Neural cell (in vitro differentiated cells): ENCODE results near the gene CASTOR1. TPM values are rescaled to one million over a fixed set of nuclear protein-coding genes. Genes with fewer than 3 reads are reported as not detected.

Experiments
- H2AFZ ChIP-seq: fragments of 200-600, 300-800 bp; sonication (generic), shearing (Covaris generic); 2 replicates; pipeline ENCODE4 v1.6.0; 2014; ENCODE audit warnings: low read depth, mild to moderate bottlenecking, antibody characterized with exemption, low read length, moderate library complexity
- H3F3A ChIP-seq: fragments of 200-600 bp; shearing (Covaris generic); 2 replicates; pipeline ENCODE4 v1.6.1; 2016; ENCODE audit warnings: mild to moderate bottlenecking, moderate library complexity, mixed read lengths, antibody characterized with exemption, low read length; ENCODE audit not compliant: insufficient read depth, poor library complexity, severe bottlenecking
- H3K27ac ChIP-seq: fragments of 200-600, 300-800 bp; sonication (generic), shearing (Covaris generic); 2 replicates; pipeline ENCODE4 v1.5.1; 2014; ENCODE audit warnings: mild to moderate bottlenecking, low read length, moderate library complexity
- H3K27me3 ChIP-seq: fragments of 300-800, 200-600 bp; sonication (generic), shearing (Covaris generic); 2 replicates; pipeline ENCODE4 v1.6.0; 2014; ENCODE audit warnings: mild to moderate bottlenecking, low read depth, low read length, moderate library complexity; ENCODE audit not compliant: insufficient read depth
- H3K36me3 ChIP-seq: fragments of 300-800, 200-600 bp; sonication (generic), shearing (Covaris generic); 2 replicates; pipeline ENCODE4 v1.5.1; 2014; ENCODE audit warnings: mild to moderate bottlenecking, antibody characterized with exemption, low read length, moderate library complexity; ENCODE audit not compliant: insufficient read depth
- H3K4me2 ChIP-seq: fragments of 300-800, 200-600 bp; sonication (generic), shearing (Covaris generic); 2 replicates; pipeline ENCODE4 v1.6.0; 2014; ENCODE audit warnings: mild to moderate bottlenecking, low read length
- H3K4me3 ChIP-seq: fragments of 300-800, 200-600 bp; sonication (generic), shearing (Covaris generic); 2 replicates; pipeline ENCODE4 v1.5.1; 2014; ENCODE audit warnings: mild to moderate bottlenecking, low read length, moderate library complexity
- H3K79me2 ChIP-seq: fragments of 200-600 bp; shearing (Covaris generic); replicated peaks from 2 replicates; pipeline ENCODE4 v1.6.0; 2014; ENCODE audit warnings: mild to moderate bottlenecking, low read length, moderate library complexity; ENCODE audit not compliant: insufficient read depth
- H3K9ac ChIP-seq: fragments of 300-800, 200-600 bp; sonication (generic), shearing (Covaris generic); 2 replicates; pipeline ENCODE4 v1.6.1; 2016; ENCODE audit warnings: mild to moderate bottlenecking, low read length, mixed read lengths
- H3K9me2 ChIP-seq: fragments of 200-600 bp; shearing (Covaris generic); 2 replicates; pipeline ENCODE4 v1.6.1; 2016; ENCODE audit warnings: mild to moderate bottlenecking, low read length, mixed read lengths; ENCODE audit not compliant: insufficient read depth
- H3K9me3 ChIP-seq: fragments of 200-600, 300-800 bp; sonication (generic), shearing (Covaris generic); 2 replicates; pipeline ENCODE4 v1.6.1; 2016; ENCODE audit warnings: mild to moderate bottlenecking, mixed run types, low read length, moderate library complexity, mixed read lengths
- H4K20me1 ChIP-seq: fragments of 200-600 bp; shearing (Covaris generic); 2 replicates; pipeline ENCODE4 v1.6.1; 2016; ENCODE audit warnings: mild to moderate bottlenecking, mixed run types; ENCODE audit not compliant: insufficient read depth
- CTCF ChIP-seq: fragments of 450-650 bp; IDR thresholded peaks from 2 replicates; pipeline ENCODE4 v1.5.1; 2014; ENCODE audit warnings: antibody characterized with exemption, mild to moderate bottlenecking, moderate library complexity; ENCODE audit not compliant: poor library complexity, severe bottlenecking
- EP300 ChIP-seq: fragments of 450-650 bp; conservative IDR thresholded peaks from 2 replicates; pipeline ENCODE4 v1.6.1; 2014; ENCODE audit warnings: antibody characterized with exemption, mild to moderate bottlenecking, moderate library complexity; ENCODE audit not compliant: poor library complexity, severe bottlenecking
- MXI1 ChIP-seq: fragments of 450-650 bp; conservative IDR thresholded peaks from 2 replicates; pipeline ENCODE4 v1.6.1; 2014; ENCODE audit warnings: antibody characterized with exemption, mild to moderate bottlenecking; ENCODE audit not compliant: poor library complexity, severe bottlenecking
- RAD21 ChIP-seq: fragments of 450-650 bp; conservative IDR thresholded peaks from 2 replicates; pipeline ENCODE4 v1.6.1; 2014; ENCODE audit warnings: antibody characterized with exemption, mild to moderate bottlenecking, moderate library complexity
- REST ChIP-seq: IDR thresholded peaks from 2 replicates; pipeline ENCODE4 v1.6.1; 2012; ENCODE audit warnings: borderline replicate concordance
- SMC3 ChIP-seq: fragments of 450-650 bp; conservative IDR thresholded peaks from 2 replicates; pipeline ENCODE4 v1.6.1; 2014; ENCODE audit warnings: antibody characterized with exemption, mild to moderate bottlenecking, moderate library complexity; ENCODE audit not compliant: poor library complexity
- TAF1 ChIP-seq: IDR thresholded peaks from 2 replicates; pipeline ENCODE4 v1.6.1; 2012; ENCODE audit warnings: low read depth
- polyA plus RNA-seq: library from polyadenylated mRNA; depleted of rRNA; stranded (reverse); fragments of >200 nt; gene quantifications from 2 replicates; pipeline ENCODE4 v1.2.3, GENCODE V29; 2014

Gene CASTOR1
- polyA plus RNA-seq, 1 donor from 2014 or later = 2.2 TPM

- Histone ChIP-seq H3F3A (no peaks in the 10 kb centered on the region), H3K9me2 (no peaks in the 10 kb centered on the region), H3K36me3 (no peaks in the 10 kb centered on the region), H4K20me1 (no peaks in the 10 kb centered on the region), H3K27ac (no peak overlapping the region), H3K79me2 (no peaks in the 10 kb centered on the region), H3K27me3 (no peaks in the 10 kb centered on the region), H3K9me3 (no peaks in the 10 kb centered on the region), H3K4me2 (no peak overlapping the region), H2AFZ (no peak overlapping the region), H3K4me3 (no peak overlapping the region), H3K9ac (no peak overlapping the region)
- no peak for TF ChIP-seq EP300
Observed at GRCh38 chr22:30263883-30264282, 25.4 kb downstream of the CASTOR1 start.

- Histone ChIP-seq H3K4me3 (no peak overlapping the region), H3K4me2 (no peak overlapping the region), H3K9me3 (no peaks in the 10 kb centered on the region), H3K9me2 (no peaks in the 10 kb centered on the region), H3K9ac (no peak overlapping the region), H3K27me3 (no peaks in the 10 kb centered on the region), H3K27ac (no peak overlapping the region), H3K36me3 (no peaks in the 10 kb centered on the region), H2AFZ (no peak overlapping the region), H3K79me2 (no peaks in the 10 kb centered on the region), H4K20me1 (no peaks in the 10 kb centered on the region), H3F3A (no peaks in the 10 kb centered on the region)
- TF ChIP-seq RAD21 (peak; percentile 71), MXI1 (no peak), CTCF (peak; percentile 94), SMC3 (peak; percentile 84)
Observed at GRCh38 chr22:30262917-30263741, 26.2 kb downstream of the CASTOR1 start.

- no peaks in the 10 kb centered on the region for H3K27me3 ChIP-seq
- no peak overlapping the region for H3K4me2 ChIP-seq
- H3K4me3 ChIP-seq = no peak overlapping the region
- H3K79me2 ChIP-seq = no peaks in the 10 kb centered on the region
- H3K9me2 ChIP-seq = no peaks in the 10 kb centered on the region
- H3K9ac ChIP-seq = no peak overlapping the region
- no peaks in the 10 kb centered on the region for H3F3A ChIP-seq
- TF ChIP-seq TAF1 = no peak
- no peak for TF ChIP-seq MXI1
- TF ChIP-seq REST = no peak
- H3K27ac ChIP-seq = no peak overlapping the region
- H3K9me3 ChIP-seq = no peaks in the 10 kb centered on the region
- H4K20me1 ChIP-seq = no peaks in the 10 kb centered on the region
- H2AFZ ChIP-seq = no peak overlapping the region
- H3K36me3 ChIP-seq = no peaks in the 10 kb centered on the region
Observed at GRCh38 chr22:30262112-30262511, 27.2 kb downstream of the CASTOR1 start.
